ENCODE data around the gene CAMK2A. TPM values are rescaled to one million over a fixed set of nuclear protein-coding genes. Genes with fewer than 3 reads are reported as not detected.

Gene CAMK2A
- total and polyA plus RNA-seq, 2 donors (not counting 3 experiments of a cell fraction or from before 2014, with no cell fraction given) = not detected

DNA sequence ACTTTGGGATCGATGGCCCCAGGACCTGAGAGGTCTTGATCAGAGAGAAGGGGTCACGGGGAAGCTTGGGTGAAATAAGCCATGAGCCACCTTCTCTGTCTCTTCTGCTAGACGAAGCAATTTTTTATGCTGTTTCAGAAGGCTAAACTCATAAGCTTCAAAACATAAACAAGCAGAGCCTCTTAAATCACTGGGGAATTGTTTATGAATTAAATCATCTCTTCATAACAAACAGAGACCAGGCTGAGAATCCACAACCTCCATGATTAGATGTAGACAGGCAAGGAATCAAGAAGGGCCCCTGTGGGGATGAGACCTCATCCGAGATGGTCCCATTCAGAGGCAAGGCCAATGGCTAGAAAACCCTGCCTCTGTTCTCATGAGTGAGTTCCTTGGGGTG lies 46.2 kb upstream of the CAMK2A start:
- DNase-seq (ENCODE audit: low read depth, low spot score) (no peak), FAIRE-seq (no peak)
- H3K4me3 ChIP-seq (replicated peaks in 1 of 3; ENCODE audit: insufficient read depth in 1 of 3, low read depth in 1 of 3, low read length in 3 of 3) = no peak overlapping the region
- no TSS peak for BruUV-seq (replicated peaks)
- no peaks in the 10 kb centered on the region for H3K9me3 ChIP-seq (replicated peaks; ENCODE audit: control insufficient read depth, insufficient read depth, low read length)
- ChIA-PET POLR2A (no interaction called here), CTCF (no interaction called here)
- no peak overlapping the region for H3K9ac ChIP-seq (replicated peaks; ENCODE audit: extremely low read depth, insufficient read depth, low read length)
- no peaks in the 10 kb centered on the region for H3K27me3 ChIP-seq (ENCODE audit: control insufficient read depth in 2 of 2, insufficient read depth in 2 of 2, low read length in 2 of 2)
- TF ChIP-seq, protein P1, sequence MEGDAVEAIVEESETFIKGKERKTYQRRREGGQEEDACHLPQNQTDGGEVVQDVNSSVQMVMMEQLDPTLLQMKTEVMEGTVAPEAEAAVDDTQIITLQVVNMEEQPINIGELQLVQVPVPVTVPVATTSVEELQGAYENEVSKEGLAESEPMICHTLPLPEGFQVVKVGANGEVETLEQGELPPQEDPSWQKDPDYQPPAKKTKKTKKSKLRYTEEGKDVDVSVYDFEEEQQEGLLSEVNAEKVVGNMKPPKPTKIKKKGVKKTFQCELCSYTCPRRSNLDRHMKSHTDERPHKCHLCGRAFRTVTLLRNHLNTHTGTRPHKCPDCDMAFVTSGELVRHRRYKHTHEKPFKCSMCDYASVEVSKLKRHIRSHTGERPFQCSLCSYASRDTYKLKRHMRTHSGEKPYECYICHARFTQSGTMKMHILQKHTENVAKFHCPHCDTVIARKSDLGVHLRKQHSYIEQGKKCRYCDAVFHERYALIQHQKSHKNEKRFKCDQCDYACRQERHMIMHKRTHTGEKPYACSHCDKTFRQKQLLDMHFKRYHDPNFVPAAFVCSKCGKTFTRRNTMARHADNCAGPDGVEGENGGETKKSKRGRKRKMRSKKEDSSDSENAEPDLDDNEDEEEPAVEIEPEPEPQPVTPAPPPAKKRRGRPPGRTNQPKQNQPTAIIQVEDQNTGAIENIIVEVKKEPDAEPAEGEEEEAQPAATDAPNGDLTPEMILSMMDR (IDR thresholded peaks at IDR 0.05; ENCODE audit: extremely low read depth in 1 of 2, insufficient read depth in 1 of 2, low read depth in 1 of 2, low read length in 2 of 2) = no peak
- TF ChIP-seq JUN (IDR thresholded peaks at IDR 0.05; ENCODE audit: borderline replicate concordance, insufficient read depth, insufficient read length, low read depth) (no peak), POLR2A (IDR thresholded peaks at IDR 0.05; ENCODE audit: low read depth, low read length) (no peak), GATA2 (IDR thresholded peaks at IDR 0.05; ENCODE audit: insufficient read depth, insufficient read length, low read depth, low read length) (no peak), MYC (IDR thresholded peaks at IDR 0.05; ENCODE audit: low read depth, low read length) (no peak), EZH2 (IDR thresholded peaks at IDR 0.05; ENCODE audit: borderline replicate concordance, low read depth, low read length, severe bottlenecking) (no peak), MAX (IDR thresholded peaks at IDR 0.05; ENCODE audit: insufficient read depth, insufficient read length) (no peak), FOS (IDR thresholded peaks at IDR 0.05; ENCODE audit: borderline replicate concordance, insufficient read depth, low read length) (no peak), POLR2AphosphoS5 (IDR thresholded peaks at IDR 0.05; ENCODE audit: insufficient read depth, low read depth, low read length) (no peak)
- H3K9me1 ChIP-seq (replicated peaks; ENCODE audit: control insufficient read depth, extremely low read depth, insufficient read depth, low read length) = no peaks in the 10 kb centered on the region
- no peak overlapping the region for H3K27ac ChIP-seq (ENCODE audit: insufficient read depth, low read depth, low read length)
- dilution Hi-C loops (cut with MboI; ENCODE audit: extremely low pct_ligation_motif_present, low sequenced_read_pairs) = no loop called here
- no peaks in the 10 kb centered on the region for H3K4me1 ChIP-seq (ENCODE audit: control insufficient read depth, extremely low read depth, insufficient read depth, low read length)
- intact Hi-C loops (cut with micrococcal nuclease) = no loop called here
- no peak overlapping the region for H2AFZ ChIP-seq (ENCODE audit: low read depth, low read length)
- no peaks in the 10 kb centered on the region for H3K36me3 ChIP-seq (ENCODE audit: control insufficient read depth in 2 of 2, extremely low read depth in 1 of 2, insufficient read depth in 2 of 2, low read length in 2 of 2)
- H3K4me2 ChIP-seq (ENCODE audit: insufficient read depth, low read length) = no peak overlapping the region
- H4K20me1 ChIP-seq (replicated peaks; ENCODE audit: control insufficient read depth, extremely low read depth, insufficient read depth, low read length) = no peaks in the 10 kb centered on the region
- H3K79me2 ChIP-seq (ENCODE audit: control insufficient read depth, insufficient read depth, low read length) = no peaks in the 10 kb centered on the region

All from endothelial cell of umbilical vein (primary cell).